ENCODE measurements around the gene RAPGEF4. TPM values are rescaled to one million over a fixed set of nuclear protein-coding genes. Genes with fewer than 3 reads are reported as not detected.

The RAPGEF4 gene
- total and polyA plus RNA-seq, 8 donors: 3.6 to 23.7 (median 9.8) TPM; not detected in 1

GRCh38 chr2:172808156-172808555 is 72.5 kb downstream of the RAPGEF4 start:
- intact Hi-C loops (cut with DNase I; ENCODE audit: low total_unique reads): no loop called here

GRCh38 chr2:172811027-172811426 is 75.4 kb downstream of the RAPGEF4 start:
- WGBS, 5 donors: 15 to 37% (median 21%) methylated on average over 2 of the region's 2 CpGs
- TF ChIP-seq POLR2AphosphoS5 (IDR thresholded peaks at IDR 0.05): no peak
- TF ChIP-seq POLR2A (IDR thresholded peaks at IDR 0.05): no peak
- TF ChIP-seq CTCF (IDR thresholded peaks at IDR 0.05): no peak
- TF ChIP-seq EP300 (IDR thresholded peaks at IDR 0.05): no peak
- no peaks in the 10 kb centered on the region for H3K4me1 ChIP-seq
- H3K9me3 ChIP-seq: no peaks in the 10 kb centered on the region
- H3K36me3 ChIP-seq: no peaks in the 10 kb centered on the region
- intact Hi-C loops (cut with DNase I; ENCODE audit: low total_unique reads): no loop called here
- H3K27ac ChIP-seq: no peak overlapping the region
- no peak overlapping the region for H3K4me3 ChIP-seq
- peaks cover 0 to 3% (median 0%) of the 10 kb centered on the region in 3 donors for H3K27me3 ChIP-seq
- DNase-seq: peak in 1 of 2 donors; percentile 37

More at GRCh38 chr2:172808156-172808555, 72.5 kb downstream of the RAPGEF4 start:
- no peak overlapping the region for H3K4me3 ChIP-seq
- no peak for DNase-seq
- no peak overlapping the region for H3K27ac ChIP-seq
- no peaks in the 10 kb centered on the region for H3K36me3 ChIP-seq
- H3K27me3 ChIP-seq: peaks cover 0 to 3% (median 0%) of the 10 kb centered on the region in 3 donors
- 60 to 72% (median 70%) methylated on average over 4 of the region's 4 CpGs for WGBS, 5 donors
- no peaks in the 10 kb centered on the region for H3K4me1 ChIP-seq
- H3K9me3 ChIP-seq: peaks cover 0 to 6% (median 5%) of the 10 kb centered on the region in 4 donors
- TF ChIP-seq CTCF (IDR thresholded peaks at IDR 0.05) (no peak), POLR2AphosphoS5 (IDR thresholded peaks at IDR 0.05) (no peak), EP300 (IDR thresholded peaks at IDR 0.05) (no peak), POLR2A (IDR thresholded peaks at IDR 0.05) (no peak)

DNA sequence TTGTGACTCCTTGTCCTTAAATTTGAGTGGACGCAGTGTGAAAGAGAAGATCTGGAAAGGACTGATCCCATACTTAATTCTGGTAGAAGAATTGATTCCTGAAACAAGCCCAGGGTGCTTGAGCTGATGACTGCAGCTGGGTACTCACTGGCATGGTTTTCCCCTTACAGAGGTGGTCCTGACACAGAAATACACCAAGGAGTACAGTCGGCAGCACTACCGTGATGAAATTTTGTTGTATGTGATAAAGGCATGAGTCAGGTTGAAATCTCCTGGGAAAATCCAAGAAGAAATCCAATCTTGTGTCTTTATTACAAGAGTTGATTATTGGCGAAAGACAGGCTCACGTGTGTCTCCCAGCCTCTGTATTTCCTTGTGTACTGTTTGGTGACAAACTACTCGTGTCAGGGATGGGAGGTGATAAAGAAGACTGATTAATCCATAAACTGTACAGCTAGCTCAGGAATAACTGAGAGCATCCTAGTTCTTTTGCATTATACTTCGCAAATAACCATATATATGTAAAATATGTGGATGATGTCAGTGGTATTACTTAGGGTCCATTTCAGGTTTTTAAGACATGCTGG is 76.6 kb downstream of the RAPGEF4 start:
- Histone ChIP-seq H3K27ac (no peak overlapping the region), H3K36me3 (no peaks in the 10 kb centered on the region), H3K4me1 (no peaks in the 10 kb centered on the region), H3K27me3 (peaks cover 0 to 3% (median 0%) of the 10 kb centered on the region in 3 donors), H3K4me3 (no peak overlapping the region), H3K9me3 (no peaks in the 10 kb centered on the region)
- intact Hi-C loops (cut with DNase I; ENCODE audit: low total_unique reads): no loop called here
- TF ChIP-seq CTCF (IDR thresholded peaks at IDR 0.05) (no peak), POLR2A (IDR thresholded peaks at IDR 0.05) (no peak), POLR2AphosphoS5 (IDR thresholded peaks at IDR 0.05) (no peak), EP300 (IDR thresholded peaks at IDR 0.05) (no peak)
- WGBS, 5 donors: 71 to 83% (median 80%) methylated on average over 7 of the region's 7 CpGs
- DNase-seq: no peak

DNA sequence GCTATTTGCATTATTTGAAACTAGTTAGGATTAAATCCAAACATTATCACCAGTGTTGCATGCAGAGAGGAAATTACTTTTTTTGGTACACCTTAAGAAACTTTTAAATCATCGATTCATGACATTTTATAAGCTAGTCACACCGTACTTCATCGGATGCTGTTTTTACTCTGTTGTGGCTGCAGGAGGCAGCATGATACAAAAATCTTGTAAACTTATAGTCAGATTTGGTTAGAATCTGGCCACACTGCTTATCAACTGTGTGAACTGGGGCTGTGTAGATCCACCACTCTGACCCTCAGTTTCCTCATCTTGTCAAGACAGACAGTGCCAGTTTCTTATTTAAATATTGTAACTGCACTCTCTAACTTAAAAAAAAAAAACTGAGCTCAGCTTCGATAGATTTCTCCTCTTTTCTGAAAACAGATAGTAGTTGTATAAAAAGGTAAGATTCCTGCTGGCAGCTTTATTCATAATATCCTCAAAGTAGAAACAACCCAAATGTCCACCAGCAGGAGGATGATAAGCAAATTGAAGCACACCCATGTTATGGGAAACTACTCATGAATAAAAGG is 77.8 kb downstream of the RAPGEF4 start:
- Histone ChIP-seq H3K36me3 (no peaks in the 10 kb centered on the region), H3K27me3 (peaks cover 0 to 3% (median 0%) of the 10 kb centered on the region in 3 donors), H3K4me3 (no peak overlapping the region), H3K27ac (no peak overlapping the region), H3K9me3 (no peaks in the 10 kb centered on the region), H3K4me1 (no peaks in the 10 kb centered on the region)
- 52 to 62% (median 57%) methylated on average over 4 of the region's 4 CpGs for WGBS, 5 donors
- DNase-seq: peak in 1 of 2 donors; percentile 54
- TF ChIP-seq POLR2AphosphoS5 (IDR thresholded peaks at IDR 0.05): no peak
- TF ChIP-seq EP300 (IDR thresholded peaks at IDR 0.05): no peak
- no peak for TF ChIP-seq POLR2A (IDR thresholded peaks at IDR 0.05)
- TF ChIP-seq CTCF (IDR thresholded peaks at IDR 0.05): no peak
- intact Hi-C loops (cut with DNase I; ENCODE audit: low total_unique reads): no loop called here

Measured in stomach (tissue), 9 donors.